ENCODE data around the gene RGS9.
A peak's percentile ranks its signal among the peaks of the same experiment; 100 is the strongest.

The RGS9 gene

GRCh38 chr17:65156185-65156834 is 19.1 kb downstream of the RGS9 start:
- H3K4me3 ChIP-seq (ENCODE audit: low read depth, low read length): no peak overlapping the region
- no peak for TF ChIP-seq CTCF (IDR thresholded peaks at IDR 0.05; ENCODE audit: insufficient read depth, low read depth, low read length, missing control alignments)
- DNase-seq (ENCODE audit: low read depth): no peak

GRCh38 chr17:65156835-65157565 is 19.8 kb downstream of the RGS9 start:
- DNase-seq (ENCODE audit: low read depth): no peak
- no peak for TF ChIP-seq CTCF (IDR thresholded peaks at IDR 0.05; ENCODE audit: insufficient read depth, low read depth, low read length, missing control alignments)
- no peak overlapping the region for H3K4me3 ChIP-seq (ENCODE audit: low read depth, low read length)

DNA sequence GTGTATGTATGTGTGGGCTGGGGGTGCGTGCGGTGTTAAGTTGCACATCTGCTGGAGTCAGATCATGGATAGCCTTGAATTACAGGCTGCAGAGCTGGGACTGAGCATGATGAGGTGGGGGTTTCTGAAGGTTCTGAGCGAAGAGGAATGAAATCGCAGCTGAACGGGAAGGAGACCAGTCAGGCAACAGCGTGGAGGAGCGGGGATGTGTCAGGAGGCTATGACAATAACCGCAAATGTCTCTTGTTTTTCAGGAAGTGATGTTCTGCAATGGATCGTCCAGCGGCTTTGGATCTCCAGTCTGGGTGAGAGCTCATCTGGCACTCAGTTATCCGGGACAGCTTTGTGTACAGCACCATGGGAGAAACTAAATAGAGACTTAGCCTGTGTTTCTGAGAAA is 20.9 kb downstream of the RGS9 start:
- H3K4me3 ChIP-seq (ENCODE audit: low read depth, low read length): no peak overlapping the region
- TF ChIP-seq CTCF (IDR thresholded peaks at IDR 0.05; ENCODE audit: insufficient read depth, low read depth, low read length, missing control alignments): no peak
- no peak for DNase-seq (ENCODE audit: low read depth)

GRCh38 chr17:65158622-65159021 is 21.5 kb downstream of the RGS9 start:
- TF ChIP-seq CTCF (IDR thresholded peaks at IDR 0.05; ENCODE audit: insufficient read depth, low read depth, low read length, missing control alignments): no peak
- no peak for DNase-seq (ENCODE audit: low read depth)
- H3K4me3 ChIP-seq (ENCODE audit: low read depth, low read length): no peak overlapping the region

DNA sequence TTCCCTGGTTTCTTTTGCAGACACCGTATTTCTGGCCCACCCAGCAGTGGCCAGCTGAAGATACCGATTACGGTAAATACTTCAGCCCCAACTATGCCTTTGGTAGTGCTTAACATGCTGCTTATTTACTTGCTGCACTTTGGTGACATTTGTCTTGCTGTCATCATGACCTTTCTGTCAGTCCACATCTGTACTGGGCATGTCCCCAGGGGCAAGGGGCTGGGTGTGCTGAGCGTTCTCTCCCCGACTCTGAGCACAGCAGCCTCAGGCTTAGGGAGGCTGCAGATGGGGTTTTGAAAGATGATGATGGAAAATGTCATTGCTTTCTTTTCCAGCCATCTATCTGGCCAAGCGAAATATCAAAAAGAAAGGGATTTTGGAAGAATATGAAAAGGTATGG is 23.3 kb downstream of the RGS9 start:
- no peak for DNase-seq (ENCODE audit: low read depth)
- no peak overlapping the region for H3K4me3 ChIP-seq (ENCODE audit: low read depth, low read length)
- TF ChIP-seq CTCF (IDR thresholded peaks at IDR 0.05; ENCODE audit: insufficient read depth, low read depth, low read length, missing control alignments): no peak

DNA sequence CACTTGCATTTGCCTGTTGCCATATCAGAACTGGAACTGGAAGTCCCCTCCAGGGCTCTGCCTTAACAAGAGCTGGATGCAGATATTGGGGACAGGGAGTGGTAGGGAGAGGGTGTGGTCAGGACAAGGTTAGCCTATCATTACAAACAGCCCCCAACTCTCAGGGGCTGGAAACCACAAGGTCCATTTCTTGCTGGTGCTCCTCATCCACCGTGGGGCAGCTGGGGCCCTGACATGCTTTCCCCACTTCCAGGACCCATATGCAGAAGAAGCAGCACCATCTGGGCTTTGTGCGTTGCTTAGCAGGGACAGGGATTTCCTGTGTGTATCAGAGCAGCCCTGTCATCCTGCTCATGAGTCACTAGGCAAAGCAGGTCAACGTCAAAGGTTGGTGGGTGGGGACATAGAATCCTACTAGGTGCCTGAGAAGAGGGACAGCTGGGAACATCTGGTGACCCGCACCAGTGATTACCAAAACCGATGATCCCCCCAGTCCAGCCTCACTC is 26.9 kb downstream of the RGS9 start:
- no peak for TF ChIP-seq CTCF (IDR thresholded peaks at IDR 0.05; ENCODE audit: insufficient read depth, low read depth, low read length, missing control alignments)
- DNase-seq (ENCODE audit: low read depth): peak; percentile 90
- no peak overlapping the region for H3K4me3 ChIP-seq (ENCODE audit: low read depth, low read length)

All from GM12865 (cell line).